Esophagus muscularis mucosa (tissue), 4 donors: ENCODE data around the gene DMD.

Source experiments
- EP300 ChIP-seq: sonication (generic); formaldehyde crosslinking; IDR thresholded peaks from one replicate; pipeline ENCODE4 v1.6.1; 2017; ENCODE audit warnings: antibody characterized with exemption
- POLR2AphosphoS5 ChIP-seq, 2 donors: sonication (generic); formaldehyde crosslinking; IDR thresholded peaks; one replicate each; pipeline ENCODE4 v1.6.1; 2017; ENCODE audit warnings: antibody characterized with exemption in 2 of 2
- TF ChIP-seq, protein P1 (sequence below), 3 experiments: fragments of 200-600 bp in 2 of 3; fragments of 450-650 bp in 1 of 3; sonication (generic) in 2 of 3; IDR thresholded peaks; one replicate each; pipeline ENCODE4 v1.5.1; 2017 to 2019; ENCODE audit warnings: antibody characterized with exemption in 3 of 3, mild to moderate bottlenecking in 2 of 3, moderate library complexity in 1 of 3

DNA sequence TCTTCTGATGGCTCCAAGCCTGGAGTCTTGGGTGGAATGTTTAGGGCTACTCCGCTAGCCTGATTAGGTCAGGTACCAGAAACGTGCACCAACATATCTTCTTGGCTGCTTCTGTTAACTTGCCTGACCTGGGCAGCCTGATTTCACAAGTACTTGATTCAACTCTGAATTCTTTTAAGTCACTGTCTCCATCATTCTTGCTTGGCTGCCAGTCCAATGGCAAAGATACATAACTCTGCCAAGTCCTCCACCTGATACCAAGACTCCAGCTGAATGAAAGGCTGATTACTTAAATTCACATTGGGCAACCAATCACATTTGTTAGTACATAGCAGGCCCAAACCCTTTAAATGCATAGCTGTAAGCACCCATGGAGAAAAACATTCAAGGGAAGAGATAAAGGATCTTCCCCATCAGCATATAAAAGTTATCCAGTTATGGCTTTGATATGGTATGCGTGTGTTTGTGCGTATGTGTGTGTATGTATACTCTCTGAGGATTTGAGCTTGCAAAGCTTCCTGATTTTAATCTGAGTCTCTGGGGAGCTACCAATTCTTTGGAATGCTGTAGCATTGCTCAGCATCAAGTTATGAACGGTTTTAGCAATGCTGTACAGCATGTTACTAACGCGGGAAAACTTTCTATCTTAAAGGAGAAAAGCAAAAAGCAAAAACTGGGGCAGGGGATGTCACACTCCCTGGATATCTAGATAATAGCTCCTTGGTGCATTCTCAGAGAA is 917.2 kb downstream of the DMD start:
- TF ChIP-seq POLR2AphosphoS5 (IDR thresholded peaks at IDR 0.05) (no peak), EP300 (no peak)
- TF ChIP-seq, protein P1, sequence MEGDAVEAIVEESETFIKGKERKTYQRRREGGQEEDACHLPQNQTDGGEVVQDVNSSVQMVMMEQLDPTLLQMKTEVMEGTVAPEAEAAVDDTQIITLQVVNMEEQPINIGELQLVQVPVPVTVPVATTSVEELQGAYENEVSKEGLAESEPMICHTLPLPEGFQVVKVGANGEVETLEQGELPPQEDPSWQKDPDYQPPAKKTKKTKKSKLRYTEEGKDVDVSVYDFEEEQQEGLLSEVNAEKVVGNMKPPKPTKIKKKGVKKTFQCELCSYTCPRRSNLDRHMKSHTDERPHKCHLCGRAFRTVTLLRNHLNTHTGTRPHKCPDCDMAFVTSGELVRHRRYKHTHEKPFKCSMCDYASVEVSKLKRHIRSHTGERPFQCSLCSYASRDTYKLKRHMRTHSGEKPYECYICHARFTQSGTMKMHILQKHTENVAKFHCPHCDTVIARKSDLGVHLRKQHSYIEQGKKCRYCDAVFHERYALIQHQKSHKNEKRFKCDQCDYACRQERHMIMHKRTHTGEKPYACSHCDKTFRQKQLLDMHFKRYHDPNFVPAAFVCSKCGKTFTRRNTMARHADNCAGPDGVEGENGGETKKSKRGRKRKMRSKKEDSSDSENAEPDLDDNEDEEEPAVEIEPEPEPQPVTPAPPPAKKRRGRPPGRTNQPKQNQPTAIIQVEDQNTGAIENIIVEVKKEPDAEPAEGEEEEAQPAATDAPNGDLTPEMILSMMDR (IDR thresholded peaks at IDR 0.05) = no peak
